ENCODE results near the gene MID1. TPM values are rescaled to one million over a fixed set of nuclear protein-coding genes. Genes with fewer than 3 reads are reported as not detected.

MID1 gene
- total RNA-seq, 4 donors from 2014 or later, result 0.91 to 1.9 (median 1.8) TPM

GRCh38 chrX:10564484-10564883, 55.9 kb downstream of the MID1 start:
- intact Hi-C loops (cut with DNase I; ENCODE audit: low total_unique reads) (no loop called here), in situ Hi-C loops (cut with MboI; ENCODE audit: low sequenced_read_pairs in 4 of 4) (no loop called here)
- TF ChIP-seq CTCF (IDR thresholded peaks at IDR 0.05 in 4 of 5, conservative IDR thresholded peaks at IDR 0.05 in 1 of 5), result no peak
- TF ChIP-seq POLR2A (IDR thresholded peaks at IDR 0.05), result no peak
- no peak overlapping the region for H3K4me3 ChIP-seq
- DNase-seq, result no peak
- no peaks in the 10 kb centered on the region for H3K4me1 ChIP-seq
- no peak for ATAC-seq
- no peak overlapping the region for H3K27ac ChIP-seq
- H3K27me3 ChIP-seq, result no peaks in the 10 kb centered on the region
- no peaks in the 10 kb centered on the region for H3K36me3 ChIP-seq
- no peaks in the 10 kb centered on the region for H3K9me3 ChIP-seq

- Histone ChIP-seq H3K4me3 (no peak overlapping the region), H3K27ac (no peak overlapping the region), H3K4me1 (no peaks in the 10 kb centered on the region), H3K9me3 (no peaks in the 10 kb centered on the region), H3K27me3 (no peaks in the 10 kb centered on the region), H3K36me3 (no peaks in the 10 kb centered on the region)
- ATAC-seq, result no peak
- in situ Hi-C loops (cut with MboI; ENCODE audit: low sequenced_read_pairs in 4 of 4), result no loop called here
- DNase-seq, result no peak
- no peak for TF ChIP-seq POLR2A (IDR thresholded peaks at IDR 0.05)
- TF ChIP-seq CTCF (IDR thresholded peaks at IDR 0.05 in 4 of 5, conservative IDR thresholded peaks at IDR 0.05 in 1 of 5), result no peak
- intact Hi-C loops (cut with DNase I; ENCODE audit: low total_unique reads), result no loop called here
Observed at GRCh38 chrX:10557166-10557565, 63.2 kb downstream of the MID1 start.

GRCh38 chrX:10556405-10556804, 64.0 kb downstream of the MID1 start:
- Histone ChIP-seq H3K4me1 (no peaks in the 10 kb centered on the region), H3K27ac (no peak overlapping the region), H3K27me3 (no peaks in the 10 kb centered on the region), H3K9me3 (no peaks in the 10 kb centered on the region), H3K4me3 (no peak overlapping the region), H3K36me3 (no peaks in the 10 kb centered on the region)
- no peak for ATAC-seq
- intact Hi-C loops (cut with DNase I; ENCODE audit: low total_unique reads), result no loop called here
- DNase-seq, result no peak
- in situ Hi-C loops (cut with MboI; ENCODE audit: low sequenced_read_pairs in 4 of 4), result no loop called here
- TF ChIP-seq CTCF (IDR thresholded peaks at IDR 0.05 in 4 of 5, conservative IDR thresholded peaks at IDR 0.05 in 1 of 5) (no peak), POLR2A (IDR thresholded peaks at IDR 0.05) (no peak)

GRCh38 chrX:10555846-10556245, 64.5 kb downstream of the MID1 start:
- Histone ChIP-seq H3K4me1 (no peaks in the 10 kb centered on the region), H3K9me3 (no peaks in the 10 kb centered on the region), H3K36me3 (no peaks in the 10 kb centered on the region), H3K27ac (no peak overlapping the region), H3K27me3 (no peaks in the 10 kb centered on the region), H3K4me3 (no peak overlapping the region)
- no peak for ATAC-seq
- no peak for TF ChIP-seq CTCF (IDR thresholded peaks at IDR 0.05 in 4 of 5, conservative IDR thresholded peaks at IDR 0.05 in 1 of 5)
- TF ChIP-seq POLR2A (IDR thresholded peaks at IDR 0.05), result no peak
- no peak for DNase-seq
- intact Hi-C loops (cut with DNase I; ENCODE audit: low total_unique reads) (no loop called here), in situ Hi-C loops (cut with MboI; ENCODE audit: low sequenced_read_pairs in 4 of 4) (no loop called here)

GRCh38 chrX:10554612-10555270, 65.6 kb downstream of the MID1 start:
- ATAC-seq (no peak), DNase-seq (no peak)
- intact Hi-C loops (cut with DNase I; ENCODE audit: low total_unique reads), result no loop called here
- H3K27me3 ChIP-seq, result no peaks in the 10 kb centered on the region
- H3K9me3 ChIP-seq, result no peaks in the 10 kb centered on the region
- peak overlapping the region in 1 of 4 donors; percentile 18 for H3K27ac ChIP-seq
- TF ChIP-seq POLR2A (IDR thresholded peaks at IDR 0.05), result no peak
- no peak for TF ChIP-seq CTCF (IDR thresholded peaks at IDR 0.05 in 4 of 5, conservative IDR thresholded peaks at IDR 0.05 in 1 of 5)
- no peak overlapping the region for H3K4me3 ChIP-seq
- H3K36me3 ChIP-seq, result no peaks in the 10 kb centered on the region
- in situ Hi-C loops (cut with MboI; ENCODE audit: low sequenced_read_pairs in 4 of 4), result no loop called here
- no peaks in the 10 kb centered on the region for H3K4me1 ChIP-seq

Measured in gastrocnemius medialis (tissue), 4 donors.